OCI-LY3 (cell line): ENCODE measurements around the gene CRX.

Experiments used
- H2AFZ ChIP-seq: fragments of 200-600, 300-600 bp; shearing (Covaris generic); 2 replicates; pipeline ENCODE4 v1.6.0; 2014; ENCODE audit warnings: antibody characterized with exemption, low read depth, low read length
- H3K27ac ChIP-seq: fragments of 200-600, 300-600 bp; sonication (generic); 2 replicates; pipeline ENCODE4 v1.5.1; 2014; ENCODE audit warnings: mild to moderate bottlenecking, low read length, moderate library complexity, mixed read lengths
- H3K27me3 ChIP-seq: fragments of 200-600, 300-600 bp; sonication (generic); 2 replicates; pipeline ENCODE4 v1.6.1; 2014; ENCODE audit warnings: low read depth, low read length, mixed read lengths
- H3K36me3 ChIP-seq: fragments of 200-600, 300-600 bp; sonication (generic); replicated peaks from 2 replicates; pipeline ENCODE3; 2014; ENCODE audit warnings: low read depth, low read length, mixed read lengths
- H3K4me1 ChIP-seq: fragments of 300-600, 200-600 bp; sonication (generic); 2 replicates; pipeline ENCODE4 v1.6.1; 2014; ENCODE audit warnings: low read length, mixed read lengths
- H3K4me2 ChIP-seq: fragments of 200-600, 300-600 bp; sonication (generic); 2 replicates; pipeline ENCODE4 v1.6.1; 2014; ENCODE audit warnings: low read length, mixed read lengths
- H3K4me3 ChIP-seq: fragments of 300-600, 200-600 bp; sonication (generic); 2 replicates; pipeline ENCODE4 v1.5.1; 2014; ENCODE audit warnings: antibody characterized with exemption, mild to moderate bottlenecking, low read length, moderate library complexity
- H3K79me2 ChIP-seq: fragments of 300-600, 200-600 bp; shearing (Covaris generic); 2 replicates; pipeline ENCODE4 v1.6.1; 2014; ENCODE audit warnings: mild to moderate bottlenecking, low read length, mixed read lengths
- H3K9ac ChIP-seq: fragments of 300-600, 200-600 bp; shearing (Covaris generic); 2 replicates; pipeline ENCODE4 v1.6.0; 2014; ENCODE audit warnings: mild to moderate bottlenecking, low read length, moderate library complexity
- H3K9me3 ChIP-seq: fragments of 200-600, 300-600 bp; shearing (Covaris generic); 2 replicates; pipeline ENCODE4 v1.6.1; 2014; ENCODE audit warnings: low read length, mixed read lengths; ENCODE audit not compliant: insufficient read depth
- H4K20me1 ChIP-seq: fragments of 200-600, 300-600 bp; sonication (generic); 2 replicates; pipeline ENCODE4 v1.6.1; 2016; ENCODE audit warnings: low read length, mixed read lengths; ENCODE audit not compliant: insufficient read depth
- EZH2phosphoT487 ChIP-seq: fragments of 200-600 bp; shearing (Covaris generic); IDR thresholded peaks from 2 replicates; pipeline ENCODE4 v1.6.1; 2018; ENCODE audit warnings: antibody characterized with exemption, mixed run types, low read depth
- TF ChIP-seq, protein P1 (sequence below): fragments of 200-600, 300-600 bp; sonication (generic); IDR thresholded peaks from 2 replicates; pipeline ENCODE4 v1.5.1; 2014; ENCODE audit warnings: antibody characterized with exemption, low read length, low read depth

The CRX gene

GRCh38 chr19:47890865-47891621 lies 69.3 kb downstream of the CRX start:
- H3K27me3 ChIP-seq: peaks cover 3% of the 10 kb centered on the region
- no peak overlapping the region for H3K27ac ChIP-seq
- H4K20me1 ChIP-seq: no peaks in the 10 kb centered on the region
- no peaks in the 10 kb centered on the region for H3K36me3 ChIP-seq
- H3K9me3 ChIP-seq: peaks cover 5% of the 10 kb centered on the region; the same call in 1 of the 2 replicates
- TF ChIP-seq, protein P1, sequence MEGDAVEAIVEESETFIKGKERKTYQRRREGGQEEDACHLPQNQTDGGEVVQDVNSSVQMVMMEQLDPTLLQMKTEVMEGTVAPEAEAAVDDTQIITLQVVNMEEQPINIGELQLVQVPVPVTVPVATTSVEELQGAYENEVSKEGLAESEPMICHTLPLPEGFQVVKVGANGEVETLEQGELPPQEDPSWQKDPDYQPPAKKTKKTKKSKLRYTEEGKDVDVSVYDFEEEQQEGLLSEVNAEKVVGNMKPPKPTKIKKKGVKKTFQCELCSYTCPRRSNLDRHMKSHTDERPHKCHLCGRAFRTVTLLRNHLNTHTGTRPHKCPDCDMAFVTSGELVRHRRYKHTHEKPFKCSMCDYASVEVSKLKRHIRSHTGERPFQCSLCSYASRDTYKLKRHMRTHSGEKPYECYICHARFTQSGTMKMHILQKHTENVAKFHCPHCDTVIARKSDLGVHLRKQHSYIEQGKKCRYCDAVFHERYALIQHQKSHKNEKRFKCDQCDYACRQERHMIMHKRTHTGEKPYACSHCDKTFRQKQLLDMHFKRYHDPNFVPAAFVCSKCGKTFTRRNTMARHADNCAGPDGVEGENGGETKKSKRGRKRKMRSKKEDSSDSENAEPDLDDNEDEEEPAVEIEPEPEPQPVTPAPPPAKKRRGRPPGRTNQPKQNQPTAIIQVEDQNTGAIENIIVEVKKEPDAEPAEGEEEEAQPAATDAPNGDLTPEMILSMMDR: no peak
- TF ChIP-seq EZH2phosphoT487: no peak
- H2AFZ ChIP-seq: no peak overlapping the region
- H3K79me2 ChIP-seq: no peaks in the 10 kb centered on the region
- no peak overlapping the region for H3K9ac ChIP-seq
- no peaks in the 10 kb centered on the region for H3K4me1 ChIP-seq
- H3K4me3 ChIP-seq: no peak overlapping the region
- no peak overlapping the region for H3K4me2 ChIP-seq

DNA sequence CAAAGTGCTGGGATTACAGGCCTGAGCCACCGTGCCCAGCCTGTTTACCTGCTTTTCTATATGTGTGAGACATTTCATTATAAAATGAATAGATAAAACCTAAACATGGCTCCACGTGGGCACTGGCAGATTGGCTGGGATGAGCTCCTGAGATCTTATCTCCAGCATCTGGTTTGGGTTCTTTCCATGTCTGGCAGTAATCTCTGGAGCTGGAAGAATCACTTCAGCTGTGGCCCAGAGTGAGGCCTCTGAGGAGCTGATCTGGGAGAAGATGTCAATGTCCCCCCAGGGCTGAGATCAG lies 69.8 kb downstream of the CRX start:
- no peak overlapping the region for H2AFZ ChIP-seq
- no peaks in the 10 kb centered on the region for H4K20me1 ChIP-seq
- H3K9me3 ChIP-seq: peaks cover 5% of the 10 kb centered on the region; the same call in 1 of the 2 replicates
- H3K9ac ChIP-seq: no peak overlapping the region
- H3K36me3 ChIP-seq: no peaks in the 10 kb centered on the region
- no peak overlapping the region for H3K4me3 ChIP-seq
- H3K4me1 ChIP-seq: no peaks in the 10 kb centered on the region
- no peaks in the 10 kb centered on the region for H3K79me2 ChIP-seq
- no peaks in the 10 kb centered on the region for H3K27me3 ChIP-seq
- TF ChIP-seq, protein P1: no peak
- no peak for TF ChIP-seq EZH2phosphoT487
- no peak overlapping the region for H3K4me2 ChIP-seq
- H3K27ac ChIP-seq: no peak overlapping the region

GRCh38 chr19:47891923-47892666 lies 70.4 kb downstream of the CRX start:
- Histone ChIP-seq H4K20me1 (no peaks in the 10 kb centered on the region), H3K27me3 (no peaks in the 10 kb centered on the region), H3K36me3 (no peaks in the 10 kb centered on the region), H3K4me1 (no peaks in the 10 kb centered on the region), H3K4me3 (no peak overlapping the region), H3K9ac (no peak overlapping the region), H3K79me2 (no peaks in the 10 kb centered on the region), H3K4me2 (no peak overlapping the region), H3K9me3 (peaks cover 5% of the 10 kb centered on the region; the same call in 1 of the 2 replicates), H2AFZ (no peak overlapping the region), H3K27ac (no peak overlapping the region)
- TF ChIP-seq, protein P1: no peak
- TF ChIP-seq EZH2phosphoT487: no peak
